ENCODE measurements around the gene HINFP. TPM values are rescaled to one million over a fixed set of nuclear protein-coding genes. Genes with fewer than 3 reads are reported as not detected.
"Not testable (repeated sequence)": the region's sequence is repeated elsewhere in the genome, so short reads cannot be mapped to it uniquely, and the experiment has no call there.

Gene HINFP
- total RNA-seq, 1 donor from 2014 or later: 18.3 TPM

DNA sequence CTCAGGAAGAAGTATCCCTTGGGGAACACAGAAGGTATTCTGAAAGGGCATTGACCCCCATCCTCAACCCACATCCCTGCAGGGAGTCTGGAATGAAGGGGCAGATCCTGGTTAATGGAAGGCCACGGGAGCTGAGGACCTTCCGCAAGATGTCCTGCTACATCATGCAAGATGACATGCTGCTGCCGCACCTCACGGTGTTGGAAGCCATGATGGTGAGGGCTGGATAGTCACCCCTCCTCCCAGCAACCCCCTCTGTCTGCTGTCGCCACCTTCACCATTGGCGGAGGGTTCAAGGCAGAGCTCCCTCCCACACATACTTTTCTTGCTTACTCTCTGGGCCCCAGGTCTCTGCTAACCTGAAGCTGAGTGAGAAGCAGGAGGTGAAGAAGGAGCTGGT, 32.8 kb downstream of the HINFP start:
- Histone ChIP-seq H3K4me3 (ENCODE audit: low read length in 3 of 3) (no peak overlapping the region), H3K27me3 (ENCODE audit: control insufficient read depth in 3 of 3, insufficient read depth in 3 of 3, low read length in 3 of 3) (peaks cover 6 to 22% (median 18%) of the 10 kb centered on the region in 3 donors), H3K9ac (ENCODE audit: low read depth in 1 of 3, low read length in 3 of 3) (no peak overlapping the region), H3K27ac (ENCODE audit: low read depth, low read length) (no peak overlapping the region), H3K9me3 (ENCODE audit: control insufficient read depth in 3 of 3, low read length in 3 of 3) (no peaks in the 10 kb centered on the region), H3K36me3 (ENCODE audit: control insufficient read depth in 3 of 3, insufficient read depth in 3 of 3, low read length in 3 of 3) (no peaks in the 10 kb centered on the region), H3K4me1 (ENCODE audit: control insufficient read depth in 3 of 3, insufficient read depth in 3 of 3, low read length in 3 of 3) (peaks cover 0 to 8% (median 4%) of the 10 kb centered on the region in 3 donors)

DNA sequence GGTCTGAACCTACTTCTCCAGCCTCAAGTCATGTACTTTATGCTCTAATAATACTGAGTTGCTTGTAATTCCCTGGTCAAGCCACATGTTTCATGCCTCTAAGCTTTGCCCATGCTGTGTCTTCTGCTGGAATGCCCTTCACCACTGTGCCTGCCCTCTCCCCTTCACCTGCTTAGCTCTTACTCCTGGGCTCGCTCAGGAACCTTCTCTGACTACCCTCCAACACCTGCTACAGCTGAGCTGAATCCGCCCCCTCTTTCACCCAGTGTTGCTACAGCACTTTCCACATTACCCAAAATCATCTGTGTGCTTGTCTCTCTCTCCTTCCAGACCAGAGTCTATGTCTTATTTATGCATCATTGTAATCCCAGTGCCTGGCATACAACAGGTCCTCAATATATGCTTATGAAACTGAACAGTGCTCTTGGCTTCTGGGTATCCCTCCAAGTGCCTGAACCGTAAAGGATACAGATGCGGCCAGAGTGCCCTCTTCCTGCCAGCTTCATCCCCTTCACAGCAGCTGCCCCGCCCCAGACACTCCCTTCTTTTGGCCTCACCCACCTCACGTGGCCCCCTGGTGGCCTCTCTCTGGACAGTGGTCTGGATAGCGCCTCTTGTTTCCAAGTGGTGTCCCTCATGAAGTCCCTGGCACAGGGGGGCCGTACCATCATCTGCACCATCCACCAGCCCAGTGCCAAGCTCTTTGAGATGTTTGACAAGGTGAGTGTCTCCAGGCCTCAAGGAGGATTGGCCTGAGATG, 34.5 kb downstream of the HINFP start:
- Histone ChIP-seq H3K4me3 (ENCODE audit: low read length in 3 of 3) (no peak overlapping the region), H3K36me3 (ENCODE audit: control insufficient read depth in 3 of 3, insufficient read depth in 3 of 3, low read length in 3 of 3) (no peaks in the 10 kb centered on the region), H3K9ac (ENCODE audit: low read depth in 1 of 3, low read length in 3 of 3) (no peak overlapping the region), H3K27ac (ENCODE audit: low read depth, low read length) (no peak overlapping the region), H3K27me3 (ENCODE audit: control insufficient read depth in 3 of 3, insufficient read depth in 3 of 3, low read length in 3 of 3) (peaks cover under 1 to 10% (median 2%) of the 10 kb centered on the region in 3 donors), H3K9me3 (ENCODE audit: control insufficient read depth in 3 of 3, low read length in 3 of 3) (no peaks in the 10 kb centered on the region), H3K4me1 (ENCODE audit: control insufficient read depth in 3 of 3, insufficient read depth in 3 of 3, low read length in 3 of 3) (no peaks in the 10 kb centered on the region)

DNA sequence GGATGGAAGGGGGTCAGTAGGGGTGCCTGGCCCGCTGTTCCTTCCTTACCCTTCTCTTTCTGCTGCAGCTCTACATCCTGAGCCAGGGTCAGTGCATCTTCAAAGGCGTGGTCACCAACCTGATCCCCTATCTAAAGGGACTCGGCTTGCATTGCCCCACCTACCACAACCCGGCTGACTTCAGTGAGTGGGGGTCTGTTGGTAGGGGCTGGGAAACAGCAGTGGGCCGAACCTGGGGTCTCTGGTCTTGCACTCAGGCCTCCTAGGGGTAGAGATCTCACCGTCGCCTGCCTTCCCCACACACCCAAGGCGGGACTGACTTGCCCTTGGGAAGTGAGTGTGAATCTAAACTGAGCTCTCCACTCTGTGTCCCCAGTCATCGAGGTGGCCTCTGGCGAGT, 35.1 kb downstream of the HINFP start:
- no peaks in the 10 kb centered on the region for H3K9me3 ChIP-seq (ENCODE audit: control insufficient read depth in 3 of 3, low read length in 3 of 3)
- H3K9ac ChIP-seq (ENCODE audit: low read depth in 1 of 3, low read length in 3 of 3): no peak overlapping the region
- no peak overlapping the region for H3K27ac ChIP-seq (ENCODE audit: low read depth, low read length)
- no peaks in the 10 kb centered on the region for H3K36me3 ChIP-seq (ENCODE audit: control insufficient read depth in 3 of 3, insufficient read depth in 3 of 3, low read length in 3 of 3)
- H3K4me1 ChIP-seq (ENCODE audit: control insufficient read depth in 3 of 3, insufficient read depth in 3 of 3, low read length in 3 of 3): no peaks in the 10 kb centered on the region
- peaks cover 0 to 10% (median 2%) of the 10 kb centered on the region in 3 donors for H3K27me3 ChIP-seq (ENCODE audit: control insufficient read depth in 3 of 3, insufficient read depth in 3 of 3, low read length in 3 of 3)
- no peak overlapping the region for H3K4me3 ChIP-seq (ENCODE audit: low read length in 3 of 3)

DNA sequence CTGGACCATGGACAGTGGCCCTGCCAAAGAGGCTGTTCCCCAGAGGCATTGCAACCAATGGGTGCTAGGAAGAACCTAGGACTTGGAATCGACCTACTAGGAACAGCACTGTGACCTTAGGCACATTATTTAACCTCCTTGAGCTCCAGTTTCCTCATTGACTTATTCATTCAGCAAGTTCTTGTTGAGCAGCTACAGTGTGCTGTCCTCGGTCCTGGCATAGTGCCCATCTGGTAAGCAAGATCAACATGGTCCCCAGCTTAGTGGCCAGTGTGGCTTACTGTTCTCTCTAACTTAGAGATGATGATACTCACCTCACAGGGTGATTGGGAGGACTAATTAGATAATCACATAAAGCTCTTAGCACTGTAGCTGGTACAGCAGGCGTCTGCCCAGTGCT, 35.7 kb downstream of the HINFP start:
- no peak overlapping the region for H3K27ac ChIP-seq (ENCODE audit: low read depth, low read length)
- no peak overlapping the region for H3K9ac ChIP-seq (ENCODE audit: low read depth in 1 of 3, low read length in 3 of 3)
- H3K27me3 ChIP-seq (ENCODE audit: control insufficient read depth in 3 of 3, insufficient read depth in 3 of 3, low read length in 3 of 3): peaks cover 0 to 10% (median 2%) of the 10 kb centered on the region in 3 donors
- no peaks in the 10 kb centered on the region for H3K4me1 ChIP-seq (ENCODE audit: control insufficient read depth in 3 of 3, insufficient read depth in 3 of 3, low read length in 3 of 3)
- no peaks in the 10 kb centered on the region for H3K36me3 ChIP-seq (ENCODE audit: control insufficient read depth in 3 of 3, insufficient read depth in 3 of 3, low read length in 3 of 3)
- H3K9me3 ChIP-seq (ENCODE audit: control insufficient read depth in 3 of 3, low read length in 3 of 3): no peaks in the 10 kb centered on the region
- H3K4me3 ChIP-seq (ENCODE audit: low read length in 3 of 3): no peak overlapping the region

DNA sequence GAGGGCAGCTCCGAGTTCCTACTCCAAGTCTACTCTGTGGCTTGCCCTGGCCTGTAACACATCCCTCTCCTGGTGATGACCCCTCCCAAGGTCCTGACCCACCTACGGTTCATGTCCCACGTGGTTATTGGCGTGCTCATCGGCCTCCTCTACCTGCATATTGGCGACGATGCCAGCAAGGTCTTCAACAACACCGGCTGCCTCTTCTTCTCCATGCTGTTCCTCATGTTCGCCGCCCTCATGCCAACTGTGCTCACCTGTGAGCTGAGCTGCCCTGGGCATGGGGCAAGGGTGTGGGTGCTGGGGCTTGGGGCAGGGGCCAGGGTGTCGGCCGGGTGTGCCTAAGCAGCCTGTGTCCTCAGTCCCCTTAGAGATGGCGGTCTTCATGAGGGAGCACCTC, 37.1 kb downstream of the HINFP start:
- Histone ChIP-seq H3K4me1 (ENCODE audit: control insufficient read depth in 3 of 3, insufficient read depth in 3 of 3, low read length in 3 of 3) (no peaks in the 10 kb centered on the region), H3K9me3 (ENCODE audit: control insufficient read depth in 3 of 3, low read length in 3 of 3) (no peaks in the 10 kb centered on the region), H3K27me3 (ENCODE audit: control insufficient read depth in 3 of 3, insufficient read depth in 3 of 3, low read length in 3 of 3) (peaks cover 0 to 10% (median 0%) of the 10 kb centered on the region in 3 donors), H3K9ac (ENCODE audit: low read depth in 1 of 3, low read length in 3 of 3) (no peak overlapping the region), H3K27ac (ENCODE audit: low read depth, low read length) (no peak overlapping the region), H3K36me3 (ENCODE audit: control insufficient read depth in 3 of 3, insufficient read depth in 3 of 3, low read length in 3 of 3) (no peaks in the 10 kb centered on the region), H3K4me3 (ENCODE audit: low read length in 3 of 3) (no peak overlapping the region)

DNA sequence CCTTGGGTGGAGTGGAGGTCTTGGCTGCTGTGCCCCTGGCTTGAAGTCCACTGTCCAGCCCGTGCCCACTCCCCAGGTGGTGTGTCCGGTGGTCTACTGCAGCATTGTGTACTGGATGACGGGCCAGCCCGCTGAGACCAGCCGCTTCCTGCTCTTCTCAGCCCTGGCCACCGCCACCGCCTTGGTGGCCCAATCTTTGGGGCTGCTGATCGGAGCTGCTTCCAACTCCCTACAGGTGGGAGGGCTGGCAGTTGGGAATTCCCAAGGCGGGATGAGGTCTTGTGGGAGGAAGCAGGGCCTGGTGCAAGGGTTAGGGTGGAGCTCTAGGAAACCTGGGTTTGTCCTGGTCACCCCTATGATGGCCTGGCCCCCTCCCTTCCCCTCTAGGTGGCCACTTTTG, 38.8 kb downstream of the HINFP start:
- Histone ChIP-seq H3K9ac (ENCODE audit: low read depth in 1 of 3, low read length in 3 of 3) (no peak overlapping the region), H3K27ac (ENCODE audit: low read depth, low read length) (no peak overlapping the region), H3K36me3 (ENCODE audit: control insufficient read depth in 3 of 3, insufficient read depth in 3 of 3, low read length in 3 of 3) (no peaks in the 10 kb centered on the region), H3K9me3 (ENCODE audit: control insufficient read depth in 3 of 3, low read length in 3 of 3) (no peaks in the 10 kb centered on the region), H3K4me3 (ENCODE audit: low read length in 3 of 3) (no peak overlapping the region), H3K4me1 (ENCODE audit: control insufficient read depth in 3 of 3, insufficient read depth in 3 of 3, low read length in 3 of 3) (no peaks in the 10 kb centered on the region), H3K27me3 (ENCODE audit: control insufficient read depth in 3 of 3, insufficient read depth in 3 of 3, low read length in 3 of 3) (peaks cover 0 to 3% (median 0%) of the 10 kb centered on the region in 3 donors)

DNA sequence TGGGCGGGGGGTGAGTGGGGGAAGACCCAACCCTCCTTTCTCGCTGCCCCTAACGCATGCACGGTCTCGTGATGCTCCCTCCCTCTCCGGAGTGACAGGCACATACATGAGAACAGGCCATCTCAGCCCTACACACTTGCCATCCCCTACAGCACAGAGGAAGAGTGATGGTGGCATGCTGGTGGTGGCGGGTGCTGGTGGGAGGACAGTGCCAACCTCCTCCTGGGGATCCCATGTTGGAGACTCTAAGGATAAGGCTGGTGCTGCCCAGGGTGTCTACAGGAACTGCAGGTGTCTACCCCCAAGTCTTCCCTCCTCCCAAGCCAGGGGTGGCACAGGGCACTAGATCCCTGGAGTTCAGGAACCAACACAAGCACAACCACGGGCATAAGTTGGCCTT, 40.5 kb downstream of the HINFP start:
- Histone ChIP-seq H3K4me1 (ENCODE audit: control insufficient read depth in 3 of 3, insufficient read depth in 3 of 3, low read length in 3 of 3) (no peaks in the 10 kb centered on the region), H3K27me3 (ENCODE audit: control insufficient read depth in 3 of 3, insufficient read depth in 3 of 3, low read length in 3 of 3) (peaks cover 0 to 1% (median 0%) of the 10 kb centered on the region in 3 donors), H3K36me3 (ENCODE audit: control insufficient read depth in 3 of 3, insufficient read depth in 3 of 3, low read length in 3 of 3) (no peaks in the 10 kb centered on the region), H3K4me3 (ENCODE audit: low read length in 3 of 3) (no peak overlapping the region), H3K9me3 (ENCODE audit: control insufficient read depth in 3 of 3, low read length in 3 of 3) (no peaks in the 10 kb centered on the region), H3K9ac (ENCODE audit: low read depth in 1 of 3, low read length in 3 of 3) (no peak overlapping the region), H3K27ac (ENCODE audit: low read depth, low read length) (no peak overlapping the region)

DNA sequence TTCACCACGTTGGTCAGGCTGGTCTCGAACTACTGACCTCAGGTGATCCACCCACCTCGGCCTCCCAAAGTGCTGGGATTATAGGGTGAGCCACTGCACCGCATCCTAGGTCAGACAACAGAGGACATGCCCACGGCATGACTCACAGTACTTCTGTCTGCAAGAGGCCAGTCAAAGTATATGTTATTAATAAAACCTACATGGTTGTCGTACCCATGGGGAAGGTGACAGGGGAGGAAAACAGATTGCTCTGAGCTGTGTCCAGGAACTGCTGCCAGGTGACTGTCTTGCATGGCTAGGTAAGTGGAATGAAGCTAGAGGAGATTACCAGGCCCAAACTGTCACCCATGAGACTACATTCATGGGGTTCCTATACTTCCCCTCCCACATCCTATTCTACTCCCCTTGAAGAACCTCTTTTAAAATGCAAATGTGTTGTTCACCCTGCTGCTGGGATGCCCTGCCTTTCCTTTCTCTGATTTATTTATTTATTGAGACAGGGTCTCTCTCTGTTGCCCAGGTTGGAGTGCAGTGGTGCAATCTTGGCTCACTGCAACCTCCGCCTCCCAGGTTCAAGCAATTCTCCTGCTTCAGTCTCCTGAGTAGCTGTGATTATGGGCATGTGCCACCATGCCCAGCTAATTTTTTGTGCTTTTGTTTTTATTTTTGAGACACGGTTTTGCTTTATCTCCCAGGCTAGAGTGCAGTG, 45.1 kb downstream of the HINFP start:
- peaks cover 4 to 10% (median 8%) of the 10 kb centered on the region in 3 donors for H3K4me1 ChIP-seq (ENCODE audit: control insufficient read depth in 3 of 3, insufficient read depth in 3 of 3, low read length in 3 of 3)

DNA sequence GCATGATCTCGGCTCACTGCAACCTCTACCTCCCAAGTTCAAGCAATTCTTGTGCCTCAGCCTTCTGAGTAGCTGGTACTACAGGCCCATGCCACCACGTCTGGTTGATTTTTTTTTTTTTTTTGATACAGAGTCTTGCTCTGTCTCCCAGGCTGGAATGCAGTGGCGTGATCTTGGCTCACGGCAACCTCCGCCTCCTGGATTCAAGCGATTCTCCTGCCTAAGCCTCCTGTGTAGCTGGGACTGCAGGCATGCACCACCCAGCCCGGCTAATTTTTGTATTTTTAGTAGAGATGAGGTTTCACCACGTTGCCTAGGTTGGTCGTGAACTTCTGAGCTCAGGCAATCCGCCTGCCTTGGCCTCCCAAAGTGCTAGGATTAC, 45.7 kb downstream of the HINFP start:
- not testable (repeated sequence) for H3K36me3 ChIP-seq (ENCODE audit: control insufficient read depth in 3 of 3, insufficient read depth in 3 of 3, low read length in 3 of 3); H3K9ac ChIP-seq (ENCODE audit: low read depth in 1 of 3, low read length in 3 of 3); H3K9me3 ChIP-seq (ENCODE audit: control insufficient read depth in 3 of 3, low read length in 3 of 3); H3K27ac ChIP-seq (ENCODE audit: low read depth, low read length); H3K4me3 ChIP-seq (ENCODE audit: low read length in 3 of 3); H3K27me3 ChIP-seq (ENCODE audit: control insufficient read depth in 3 of 3, insufficient read depth in 3 of 3, low read length in 3 of 3)
- H3K4me1 ChIP-seq (ENCODE audit: control insufficient read depth in 3 of 3, insufficient read depth in 3 of 3, low read length in 3 of 3): peaks cover 4 to 10% (median 8%) of the 10 kb centered on the region in 3 donors

More for the DNA sequence above, 45.1 kb downstream of the HINFP start:
- Histone ChIP-seq H3K27me3 (ENCODE audit: control insufficient read depth in 3 of 3, insufficient read depth in 3 of 3, low read length in 3 of 3) (no peaks in the 10 kb centered on the region), H3K36me3 (ENCODE audit: control insufficient read depth in 3 of 3, insufficient read depth in 3 of 3, low read length in 3 of 3) (peaks cover 0 to 2% (median 2%) of the 10 kb centered on the region in 3 donors), H3K9me3 (ENCODE audit: control insufficient read depth in 3 of 3, low read length in 3 of 3) (no peaks in the 10 kb centered on the region), H3K9ac (ENCODE audit: low read depth in 1 of 3, low read length in 3 of 3) (no peak overlapping the region), H3K4me3 (ENCODE audit: low read length in 3 of 3) (no peak overlapping the region), H3K27ac (ENCODE audit: low read depth, low read length) (no peak overlapping the region)

DNA sequence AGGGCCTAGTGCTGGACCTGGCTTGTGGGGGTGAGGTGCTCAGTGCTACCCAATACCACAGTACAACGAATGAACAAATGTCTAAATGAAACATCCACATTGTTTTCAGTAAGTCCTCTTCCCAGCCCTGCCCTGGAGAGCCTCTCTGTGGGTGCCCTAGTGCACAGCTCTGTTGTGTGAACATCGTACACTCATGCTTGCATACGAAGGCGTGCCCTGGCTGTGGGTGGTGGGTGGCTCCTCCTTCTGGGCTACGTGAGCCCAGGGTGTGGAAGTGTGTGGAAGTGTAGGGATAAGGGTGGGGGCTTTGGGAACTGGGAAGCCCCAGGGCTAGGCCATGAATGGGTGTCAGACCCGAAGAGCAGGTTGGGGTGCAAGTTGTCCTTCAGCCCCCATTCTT, 46.6 kb downstream of the HINFP start:
- Histone ChIP-seq H3K27me3 (ENCODE audit: control insufficient read depth in 3 of 3, insufficient read depth in 3 of 3, low read length in 3 of 3) (no peaks in the 10 kb centered on the region), H3K4me3 (ENCODE audit: low read length in 3 of 3) (peak overlapping the region in 1 of 3 donors; percentile 87), H3K36me3 (ENCODE audit: control insufficient read depth in 3 of 3, insufficient read depth in 3 of 3, low read length in 3 of 3) (peaks cover 5 to 8% (median 6%) of the 10 kb centered on the region in 3 donors), H3K9me3 (ENCODE audit: control insufficient read depth in 3 of 3, low read length in 3 of 3) (no peaks in the 10 kb centered on the region), H3K4me1 (ENCODE audit: control insufficient read depth in 3 of 3, insufficient read depth in 3 of 3, low read length in 3 of 3) (peaks cover 4 to 10% (median 8%) of the 10 kb centered on the region in 3 donors), H3K9ac (ENCODE audit: low read depth in 1 of 3, low read length in 3 of 3) (peak overlapping the region in 1 of 3 donors; percentile 92), H3K27ac (ENCODE audit: low read depth, low read length) (no peak overlapping the region)
